ENCODE results near the gene ZNF600. TPM values are rescaled to one million over a fixed set of nuclear protein-coding genes. Genes with fewer than 3 reads are reported as not detected.
"Not testable (repeated sequence)": the region's sequence is repeated elsewhere in the genome, so short reads cannot be mapped to it uniquely, and the experiment has no call there.

Gene ZNF600
- 10 to 100 TPM in 1 of 8 experiments, 1 to 10 TPM in 5, under 1 TPM in 2; 0.55 to 10.8 (median 2.1) TPM for total RNA-seq

DNA sequence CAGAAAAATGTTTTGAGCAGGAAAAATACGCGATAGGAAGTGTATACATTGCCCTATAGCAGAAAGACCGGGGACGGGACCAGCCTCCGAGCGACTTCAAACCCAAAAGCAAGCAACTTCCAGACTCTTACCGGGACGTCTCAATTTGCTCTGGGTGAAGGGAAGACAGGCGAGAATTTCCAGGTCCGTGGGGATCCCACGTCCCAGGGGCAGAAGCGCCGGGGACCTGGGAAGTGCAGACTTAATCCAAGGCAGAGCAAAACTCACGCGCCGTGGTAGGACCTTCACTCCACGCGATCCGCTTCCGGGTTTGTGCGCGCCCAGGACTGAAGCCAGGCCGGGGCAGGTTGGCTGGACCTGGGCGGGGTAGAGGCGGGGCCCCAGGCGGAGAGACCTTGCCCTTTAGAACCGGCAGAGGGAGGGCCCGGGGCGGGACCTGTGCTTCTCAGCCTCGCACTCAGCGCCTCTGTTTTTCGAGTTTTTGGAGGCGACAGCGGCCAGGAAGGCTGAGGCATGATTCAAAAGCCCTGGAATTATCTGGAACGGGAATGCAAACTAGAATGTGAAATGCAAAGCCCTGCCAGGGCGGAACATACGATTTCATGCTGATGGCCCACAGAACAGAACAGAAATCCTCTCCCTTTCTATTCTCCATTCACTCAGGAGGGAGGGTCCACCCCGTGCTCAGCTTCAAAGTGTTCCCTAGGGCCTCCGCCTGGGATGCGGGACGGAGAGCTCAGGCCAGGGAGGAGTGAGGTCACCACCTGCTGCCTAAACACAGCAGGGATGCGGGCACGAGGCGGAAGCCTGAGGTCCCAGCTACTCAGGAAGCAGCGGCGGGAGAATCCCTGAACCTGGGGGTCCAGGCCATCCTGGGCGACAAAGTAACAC, at the start of gene ZNF600:
Gene ZNF600, minus strand, starts transcription at position 328 of the 891 bp plus-strand sequence. CDS start 7,903 bp downstream, outside the sequence.
- H3K4me1 ChIP-seq (replicated peaks in 1 of 2); in situ Hi-C loops (cut with MboI; ENCODE audit: low pct_unique_long_range_greater_than_20kb in 2 of 9, low sequenced_read_pairs in 9 of 9, unreplicated experiment in 9 of 9); H3K27ac ChIP-seq: not testable (repeated sequence)
- 0 to 20% (median 4%) methylated on average over 2 to 14 of the region's 47 CpGs for WGBS, 10 experiments
- peak within 1 kb of the TSS; percentile 24 to 43 (median 35) for H3K4me3 ChIP-seq
- ATAC-seq (replicated peaks in 6 of 8), result peak; percentile 96 to 99 (median 98)

DNA sequence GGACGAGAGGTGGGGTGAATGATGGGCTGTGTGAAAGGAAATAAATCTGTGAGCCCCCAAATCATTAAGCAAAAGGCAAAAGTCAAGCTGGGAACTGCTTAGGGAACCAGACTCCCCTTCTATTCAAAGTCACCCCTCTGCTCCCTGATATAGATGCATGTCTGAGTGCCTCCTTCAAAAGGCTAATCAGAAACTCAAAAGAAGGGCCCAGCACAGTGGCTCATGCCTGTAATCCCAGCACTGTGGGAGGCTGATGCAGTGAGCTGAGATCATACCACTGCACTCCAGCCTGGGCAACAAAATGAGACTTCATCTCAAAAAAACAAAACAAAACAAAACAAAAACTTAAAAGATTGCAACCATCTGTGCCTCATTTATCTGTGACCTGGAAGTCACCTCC, 47.7 kb upstream of the ZNF600 start:
- in situ Hi-C loops (cut with MboI; ENCODE audit: low pct_unique_long_range_greater_than_20kb in 2 of 9, low sequenced_read_pairs in 9 of 9, unreplicated experiment in 9 of 9), result not testable (repeated sequence)

DNA sequence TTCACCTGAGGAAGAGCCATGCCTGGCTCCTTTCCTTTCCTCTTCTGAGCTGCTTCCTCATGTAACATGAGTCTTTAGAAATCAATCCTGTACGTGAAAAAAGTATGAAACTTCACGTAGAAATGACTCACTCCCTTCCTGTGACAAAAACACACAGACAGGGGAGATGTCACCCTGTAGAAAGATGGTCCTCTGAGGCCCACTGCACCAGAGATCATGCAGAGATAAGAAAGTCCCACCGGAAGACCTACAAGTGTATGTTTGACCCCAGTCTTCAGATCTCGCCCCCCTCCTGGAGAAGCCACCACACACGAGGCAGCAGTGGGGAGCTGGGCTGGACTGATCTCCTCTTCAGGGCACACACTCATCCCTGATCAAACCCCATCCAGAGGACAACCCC, 47.0 kb upstream of the ZNF600 start:
- H3K4me3 ChIP-seq; ATAC-seq (replicated peaks in 6 of 8); H3K4me1 ChIP-seq (replicated peaks in 1 of 2); H3K27ac ChIP-seq; in situ Hi-C loops (cut with MboI; ENCODE audit: low pct_unique_long_range_greater_than_20kb in 2 of 9, low sequenced_read_pairs in 9 of 9, unreplicated experiment in 9 of 9): not testable (repeated sequence)
- 21 to 90% (median 71%) methylated on average over 2 to 4 of the region's 5 CpGs; no CpG with 5 or more reads in 4 of the 10 experiments for WGBS, 10 experiments

More for the DNA sequence above, 47.7 kb upstream of the ZNF600 start:
- 0 to 20% methylated on average over 1 of the region's 1 CpG; no CpG with 5 or more reads in 8 of the 10 experiments for whole genome bisulfite sequencing, 10 experiments
- not testable (repeated sequence) for H3K4me3 ChIP-seq; H3K4me1 ChIP-seq (replicated peaks in 1 of 2)
- H3K27ac ChIP-seq, result peak overlapping the region; percentile 18 to 19
- peak in 5 of 8 experiments; percentile 29 to 82 (median 77) for ATAC-seq (replicated peaks in 6 of 8)

DNA sequence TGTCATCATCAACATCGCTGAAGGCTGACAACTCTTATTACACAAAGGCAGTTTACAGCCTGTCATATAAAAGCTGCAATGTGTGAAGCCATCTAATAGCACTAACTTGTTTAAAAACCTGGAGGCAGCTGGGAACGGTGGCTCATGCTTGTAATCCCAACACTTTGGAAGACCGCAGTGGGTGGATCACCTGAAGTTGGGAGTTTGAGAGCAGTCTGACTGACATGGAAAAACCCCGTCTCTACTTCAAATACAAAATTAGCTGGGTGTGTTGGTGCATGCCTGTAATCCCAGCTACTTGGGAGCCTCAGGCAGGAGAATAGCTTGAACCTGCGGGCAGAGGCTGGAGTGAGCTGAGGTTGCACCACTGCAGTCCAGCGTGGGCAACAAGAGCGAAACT, 43.3 kb upstream of the ZNF600 start:
- H3K4me1 ChIP-seq (replicated peaks in 1 of 2); in situ Hi-C loops (cut with MboI; ENCODE audit: low pct_unique_long_range_greater_than_20kb in 2 of 9, low sequenced_read_pairs in 9 of 9, unreplicated experiment in 9 of 9); ATAC-seq (replicated peaks in 6 of 8); H3K27ac ChIP-seq; H3K4me3 ChIP-seq: not testable (repeated sequence)
- 51 to 84% (median 79%) methylated on average over 1 to 4 of the region's 7 CpGs; no CpG with 5 or more reads in 4 of the 10 experiments for WGBS, 10 experiments

DNA sequence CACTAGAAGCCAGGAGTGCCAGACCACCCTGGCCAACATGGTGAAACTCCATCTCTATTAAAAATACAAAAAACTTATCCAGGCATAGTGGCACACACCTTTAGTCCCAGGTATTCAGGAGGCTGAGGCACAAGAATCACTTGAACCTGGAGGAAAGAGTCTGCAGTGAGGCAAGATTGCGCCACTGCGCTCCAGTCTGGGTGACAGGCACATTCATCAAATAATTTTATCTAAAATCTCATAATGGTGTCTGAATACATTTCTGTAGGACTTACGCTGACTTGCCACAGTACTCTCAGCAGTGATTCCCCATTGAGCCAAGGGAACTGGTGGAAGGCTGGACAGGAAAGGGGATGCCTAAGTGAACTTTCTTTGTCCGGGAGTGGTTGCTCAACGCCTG, 39.2 kb upstream of the ZNF600 start:
- in situ Hi-C loops (cut with MboI; ENCODE audit: low pct_unique_long_range_greater_than_20kb in 2 of 9, low sequenced_read_pairs in 9 of 9, unreplicated experiment in 9 of 9), result no loop called here
- WGBS, 10 experiments, result 62 to 100% (median 90%) methylated on average over 1 to 5 of the region's 5 CpGs
- no peak for ATAC-seq (replicated peaks in 6 of 8)

DNA sequence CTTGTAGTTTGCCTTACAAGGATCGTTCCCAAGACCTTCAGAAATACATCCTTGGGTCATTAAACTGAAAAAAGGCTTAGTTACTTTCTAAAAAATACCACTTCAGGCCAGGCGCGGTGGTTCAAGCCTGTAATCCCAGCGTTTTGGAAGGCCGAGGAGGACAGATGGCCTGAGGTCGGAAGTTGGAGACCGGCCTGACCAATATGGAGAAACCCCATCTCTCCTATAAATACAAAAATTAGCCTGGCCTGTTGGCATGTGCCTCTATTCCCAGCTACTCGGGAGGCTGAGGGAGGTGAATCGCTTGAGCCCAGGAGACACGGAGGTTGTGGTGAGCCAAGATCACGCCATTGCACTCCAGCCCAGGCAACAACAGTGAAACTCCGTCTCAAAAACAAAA, 37.1 kb upstream of the ZNF600 start:
- Histone ChIP-seq H3K4me1 (replicated peaks in 1 of 2) (peaks cover 0 to 4% of the 10 kb centered on the region in 2 donors), H3K27ac (no peak overlapping the region), H3K4me3 (no peak overlapping the region)
- in situ Hi-C loops (cut with MboI; ENCODE audit: low pct_unique_long_range_greater_than_20kb in 2 of 9, low sequenced_read_pairs in 9 of 9, unreplicated experiment in 9 of 9), result no loop called here
- no peak for ATAC-seq (replicated peaks in 6 of 8)
- 28 to 100% (median 91%) methylated on average over 1 to 11 of the region's 12 CpGs; no CpG with 5 or more reads in 1 of the 10 experiments for WGBS, 10 experiments

More for the DNA sequence above, 39.2 kb upstream of the ZNF600 start:
- Histone ChIP-seq H3K4me3 (no peak overlapping the region), H3K4me1 (replicated peaks in 1 of 2) (no peaks in the 10 kb centered on the region), H3K27ac (no peak overlapping the region)

DNA sequence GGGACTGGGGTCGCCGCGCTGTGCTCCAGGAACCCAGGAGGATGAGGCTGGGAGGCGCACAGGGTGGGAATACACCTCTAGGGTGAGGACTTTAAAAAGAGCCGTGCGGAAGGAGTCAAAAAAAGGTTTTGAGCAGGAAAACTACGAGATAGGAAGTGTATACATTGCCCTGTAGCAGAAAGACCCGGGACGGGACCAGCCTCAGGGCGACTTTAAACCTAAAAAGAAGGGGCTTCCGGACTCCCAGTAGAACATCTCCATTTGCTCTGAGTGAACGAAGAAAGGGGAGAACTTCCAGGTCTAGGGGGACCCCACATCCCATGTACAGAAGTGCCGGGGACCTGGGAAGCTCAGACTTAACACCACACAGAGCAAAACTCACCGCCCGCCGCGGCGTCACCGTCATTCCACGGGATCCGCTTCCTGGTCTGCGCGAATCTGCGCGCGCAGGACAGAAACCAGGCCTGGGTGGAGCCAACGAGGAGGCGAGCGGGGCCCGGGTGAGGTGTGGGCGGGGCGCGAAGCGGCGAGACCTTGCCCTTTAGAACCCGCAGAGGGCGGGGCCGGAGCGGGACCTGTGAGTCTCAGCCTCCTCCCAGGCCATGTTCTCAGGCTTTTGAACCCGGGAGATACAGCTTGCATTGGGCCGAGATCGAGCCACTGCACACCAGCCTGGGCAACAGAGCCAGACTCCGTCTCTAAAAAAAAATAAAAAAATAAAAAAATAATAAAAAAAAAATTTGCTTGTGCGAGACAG, 34.8 kb upstream of the ZNF600 start, which contains the start of gene ZNF28:
Gene ZNF28, minus strand, starts transcription at position 430 of the 757 bp plus-strand sequence. CDS start 3,675 bp downstream, outside the sequence.
- H3K27ac ChIP-seq; in situ Hi-C loops (cut with MboI; ENCODE audit: low pct_unique_long_range_greater_than_20kb in 2 of 9, low sequenced_read_pairs in 9 of 9, unreplicated experiment in 9 of 9); H3K4me1 ChIP-seq (replicated peaks in 1 of 2): not testable (repeated sequence)
- H3K4me3 ChIP-seq, result peak within 1 kb of the TSS; percentile 40 to 68 (median 64)
- ATAC-seq (replicated peaks in 6 of 8), result peak; percentile 97 to 99 (median 98)
- 0 to 77% (median 13%) methylated on average over 1 to 9 of the region's 44 CpGs; no CpG with 5 or more reads in 2 of the 10 experiments for WGBS, 10 experiments

DNA sequence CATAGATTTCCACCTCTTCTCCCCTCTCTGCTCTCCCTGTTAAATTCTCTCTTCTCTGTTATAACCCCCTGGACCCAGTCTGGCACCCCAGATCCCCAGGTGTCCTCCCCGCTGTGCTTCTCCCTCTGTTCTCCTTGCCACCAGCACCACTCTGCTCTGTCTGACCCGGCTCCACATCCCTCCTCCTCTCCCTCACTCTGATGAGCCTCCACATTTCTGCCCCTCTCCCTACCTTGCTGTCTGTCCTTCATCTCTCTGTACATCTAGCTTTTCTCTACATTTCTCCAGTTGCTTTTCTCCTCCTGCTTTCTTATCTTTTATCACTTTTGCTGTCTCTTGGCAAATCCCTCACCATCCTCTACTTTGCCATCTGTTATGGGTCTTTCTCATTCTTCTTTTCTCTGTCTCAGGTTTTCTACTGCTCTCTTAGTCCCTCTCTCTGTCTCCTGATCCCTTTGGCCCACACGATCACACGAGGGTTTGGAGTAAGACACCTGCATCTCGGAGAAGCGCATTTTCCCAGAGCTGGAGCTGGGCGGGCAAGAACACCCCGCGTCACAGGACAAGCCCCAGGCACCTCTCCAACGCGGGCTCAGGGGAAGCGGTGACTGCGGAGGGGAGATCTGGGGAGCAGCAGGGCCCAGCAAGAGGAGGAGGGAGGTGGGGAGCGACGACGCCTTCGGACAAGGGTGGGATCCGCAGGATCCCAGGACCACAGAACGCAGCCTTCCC, 34.0 kb upstream of the ZNF600 start:
- H3K4me1 ChIP-seq (replicated peaks in 1 of 2); in situ Hi-C loops (cut with MboI; ENCODE audit: low pct_unique_long_range_greater_than_20kb in 2 of 9, low sequenced_read_pairs in 9 of 9, unreplicated experiment in 9 of 9); H3K27ac ChIP-seq: not testable (repeated sequence)
- WGBS, 10 experiments, result 0 to 12% (median 2%) methylated on average over 1 to 6 of the region's 19 CpGs; no CpG with 5 or more reads in 2 of the 10 experiments
- peak overlapping the region; percentile 40 to 68 (median 64) for H3K4me3 ChIP-seq
- ATAC-seq (replicated peaks in 6 of 8), result peak in 5 of 8 experiments; percentile 39 to 62 (median 53)

DNA sequence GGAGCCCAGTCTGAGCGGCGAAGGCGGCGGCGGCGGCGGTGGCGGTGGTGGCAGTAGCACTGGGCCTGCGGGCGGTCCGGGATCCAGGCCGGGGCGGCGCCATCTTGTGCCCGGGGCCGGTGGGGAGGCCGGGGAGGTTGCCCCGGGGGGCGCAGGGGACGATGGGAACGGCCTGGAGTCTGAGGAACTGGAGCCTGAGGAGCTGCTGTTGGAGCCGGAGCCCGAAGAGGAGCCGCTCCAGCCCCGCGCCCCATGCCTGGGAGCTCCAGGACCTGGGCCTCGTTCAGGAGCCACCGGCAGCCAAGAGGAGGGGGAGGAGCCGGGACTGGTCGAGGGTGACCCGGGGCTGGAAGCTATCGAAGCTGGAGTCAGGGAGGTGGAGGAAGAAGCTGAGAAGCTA, 23.2 kb upstream of the ZNF600 start:
- Histone ChIP-seq H3K4me1 (replicated peaks in 1 of 2) (no peaks in the 10 kb centered on the region), H3K4me3 (no peak overlapping the region), H3K27ac (no peak overlapping the region)
- WGBS, 10 experiments, result 100% methylated on average over 2 to 4 of the region's 32 CpGs; no CpG with 5 or more reads in 8 of the 10 experiments
- ATAC-seq (replicated peaks in 6 of 8), result no peak
- in situ Hi-C loops (cut with MboI; ENCODE audit: low pct_unique_long_range_greater_than_20kb in 2 of 9, low sequenced_read_pairs in 9 of 9, unreplicated experiment in 9 of 9), result no loop called here

DNA sequence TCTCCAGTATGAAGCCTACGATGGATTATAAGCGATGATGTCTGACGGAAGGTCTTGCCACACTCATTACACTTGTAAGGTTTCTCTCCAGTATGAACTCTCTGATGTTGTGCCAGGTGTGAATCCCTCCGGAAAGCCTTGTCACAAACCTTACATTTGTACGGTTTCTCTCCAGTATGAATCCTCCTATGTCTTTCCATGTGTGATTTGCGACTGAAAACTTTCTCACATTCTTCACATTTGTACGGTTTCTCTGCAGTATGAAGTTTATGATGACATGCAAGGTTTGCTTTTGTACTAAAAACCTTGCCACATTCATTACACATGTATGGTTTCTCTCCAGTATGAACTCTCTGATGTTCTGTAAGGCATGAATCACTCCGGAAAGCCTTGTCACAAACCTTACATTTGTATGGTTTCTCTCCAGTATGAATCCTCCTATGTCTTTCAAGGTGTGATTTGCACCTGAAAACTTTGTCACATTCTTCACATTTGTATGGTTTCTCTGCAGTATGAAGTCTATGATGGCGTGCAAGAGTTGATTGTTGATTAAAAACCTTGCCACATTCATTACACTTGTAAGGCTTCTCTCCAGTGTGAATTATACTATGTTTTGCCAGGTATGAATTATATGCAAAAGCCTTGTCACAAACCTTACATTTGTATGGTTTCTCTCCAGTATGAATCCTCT, 13.5 kb upstream of the ZNF600 start:
- H3K4me3 ChIP-seq; ATAC-seq (replicated peaks in 6 of 8); in situ Hi-C loops (cut with MboI; ENCODE audit: low pct_unique_long_range_greater_than_20kb in 2 of 9, low sequenced_read_pairs in 9 of 9, unreplicated experiment in 9 of 9); H3K4me1 ChIP-seq (replicated peaks in 1 of 2); H3K27ac ChIP-seq: not testable (repeated sequence)
- WGBS, 10 experiments, result 80 to 100% (median 99%) methylated on average over 1 to 9 of the region's 9 CpGs

DNA sequence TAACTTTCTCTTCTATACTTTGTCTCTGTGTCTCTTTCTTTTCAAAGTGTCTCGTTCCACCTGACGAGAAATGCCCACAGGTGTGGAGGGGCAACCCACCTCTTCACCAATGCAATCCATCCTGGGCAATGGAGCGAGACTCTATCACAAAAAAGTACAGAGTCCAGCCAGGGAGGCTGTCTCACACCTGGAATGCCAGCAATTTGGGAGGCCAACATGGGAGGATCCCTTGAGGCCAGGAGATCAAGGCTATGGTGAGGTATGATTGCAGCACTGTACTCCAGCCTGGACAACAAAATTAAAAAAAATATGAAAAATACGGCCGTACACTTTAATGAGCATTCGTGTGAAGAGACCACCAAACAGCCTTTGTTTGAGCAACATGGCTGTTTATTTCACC, 2.8 kb upstream of the ZNF600 start:
- Histone ChIP-seq H3K4me1 (replicated peaks in 1 of 2) (peaks cover 0 to 4% of the 10 kb centered on the region in 2 donors), H3K4me3 (no peak overlapping the region), H3K27ac (no peak overlapping the region)
- WGBS, 10 experiments, result 33 to 100% (median 88%) methylated on average over 1 to 6 of the region's 6 CpGs; no CpG with 5 or more reads in 2 of the 10 experiments
- in situ Hi-C loops (cut with MboI; ENCODE audit: low pct_unique_long_range_greater_than_20kb in 2 of 9, low sequenced_read_pairs in 9 of 9, unreplicated experiment in 9 of 9), result no loop called here
- ATAC-seq (replicated peaks in 6 of 8), result no peak

DNA sequence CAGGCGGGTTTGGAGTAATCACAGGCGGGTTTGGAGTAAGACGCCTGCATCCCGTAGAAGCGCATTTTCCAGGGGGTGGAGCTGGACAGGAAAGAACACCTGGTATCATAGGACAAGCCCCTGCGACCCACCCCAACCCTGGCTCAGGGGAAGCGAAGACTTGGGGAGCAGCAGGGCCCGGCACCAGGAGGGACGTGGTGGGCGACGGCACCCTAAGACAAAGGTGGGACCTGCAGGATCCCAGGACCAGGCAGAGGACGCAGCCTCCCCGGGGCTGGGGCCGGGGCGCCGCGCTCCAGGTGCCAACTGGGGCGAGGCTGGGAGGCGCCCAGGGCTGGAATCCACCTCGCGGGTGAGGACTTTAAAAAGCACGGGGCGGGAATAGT, 520 bp downstream of the ZNF600 start:
- in situ Hi-C loops (cut with MboI; ENCODE audit: low pct_unique_long_range_greater_than_20kb in 2 of 9, low sequenced_read_pairs in 9 of 9, unreplicated experiment in 9 of 9), result no loop called here
- H3K4me3 ChIP-seq, result peak overlapping the region; percentile 24 to 43 (median 35)
- H3K27ac ChIP-seq, result no peak overlapping the region
- peak in 7 of 8 experiments; percentile 28 to 53 (median 38) for ATAC-seq (replicated peaks in 6 of 8)
- peaks cover 0 to 4% of the 10 kb centered on the region in 2 donors for H3K4me1 ChIP-seq (replicated peaks in 1 of 2)
- 0 to 60% (median 6%) methylated on average over 1 to 10 of the region's 23 CpGs; no CpG with 5 or more reads in 1 of the 10 experiments for WGBS, 10 experiments

Data from motor neuron (in vitro differentiated cells).